Kidney capillary endothelial cell (primary cell): ENCODE measurements around the gene CYB561D1.

ENCODE experiments used
- DNase-seq: peaks from one replicate; pipeline ENCODE4 v3.0.0-alpha.2; 2018; ENCODE audit warnings: low spot score

The CYB561D1 gene

GRCh38 chr1:109501644-109502363 lies 7.9 kb downstream of the CYB561D1 start:
- DNase-seq, result no peak

- no peak for DNase-seq
Measured at GRCh38 chr1:109502364-109502851, 8.5 kb downstream of the CYB561D1 start.

GRCh38 chr1:109503935-109504334 lies 10.0 kb downstream of the CYB561D1 start:
- DNase-seq, result no peak

GRCh38 chr1:109504974-109505373 lies 11.1 kb downstream of the CYB561D1 start:
- no peak for DNase-seq

- no peak for DNase-seq
Measured at GRCh38 chr1:109508001-109508872, 14.3 kb downstream of the CYB561D1 start.

- DNase-seq, result no peak
Measured at GRCh38 chr1:109508873-109509175, 14.9 kb downstream of the CYB561D1 start.

- no peak for DNase-seq
Measured at GRCh38 chr1:109509176-109510134, 15.6 kb downstream of the CYB561D1 start, which contains the start of gene AMIGO1. AMIGO1 (minus strand) TSS chr1:109509727; CDS start chr1:109508912, 815 bp downstream.

GRCh38 chr1:109513110-109513710 lies 19.3 kb downstream of the CYB561D1 start:
- no peak for DNase-seq

- DNase-seq, result no peak
Measured at GRCh38 chr1:109514846-109515245, 21.0 kb downstream of the CYB561D1 start.

- no peak for DNase-seq
Measured at GRCh38 chr1:109516872-109517271, 23.0 kb downstream of the CYB561D1 start.

- no peak for DNase-seq
Measured at GRCh38 chr1:109517337-109517736, 23.4 kb downstream of the CYB561D1 start.

GRCh38 chr1:109521002-109521951 lies 27.4 kb downstream of the CYB561D1 start:
- no peak for DNase-seq

GRCh38 chr1:109522026-109522425 lies 28.1 kb downstream of the CYB561D1 start:
- no peak for DNase-seq

- DNase-seq, result no peak
Measured at GRCh38 chr1:109523706-109524105, 29.8 kb downstream of the CYB561D1 start.

- no peak for DNase-seq
Measured at GRCh38 chr1:109527098-109527811, 33.4 kb downstream of the CYB561D1 start.

- DNase-seq, result no peak
Measured at GRCh38 chr1:109527846-109528695, 34.2 kb downstream of the CYB561D1 start.

GRCh38 chr1:109528712-109529111 lies 34.8 kb downstream of the CYB561D1 start:
- no peak for DNase-seq

GRCh38 chr1:109529881-109530456 lies 36.1 kb downstream of the CYB561D1 start:
- no peak for DNase-seq
